CD4-positive, alpha-beta T cell treated with Interleukin-17A for 4 hours (primary cell): ENCODE data around the gene WIZ.
"Not testable (repeated sequence)": the region's sequence is repeated elsewhere in the genome, so short reads cannot be mapped to it uniquely, and the experiment has no call there.

Experiments
- DNase-seq: peaks from one replicate; pipeline ENCODE4 v3.0.0-alpha.2; 2020; ENCODE audit warnings: mixed read lengths

The WIZ gene

GRCh38 chr19:15403151-15403531 is 46.6 kb downstream of the WIZ start:
- no peak for DNase-seq

GRCh38 chr19:15402411-15403150 is 47.2 kb downstream of the WIZ start:
- no peak for DNase-seq

- DNase-seq: no peak
Measured at GRCh38 chr19:15401397-15401710, 48.4 kb downstream of the WIZ start.

- DNase-seq: no peak
Measured at GRCh38 chr19:15400521-15401396, 49.0 kb downstream of the WIZ start.

- no peak for DNase-seq
Measured at GRCh38 chr19:15399635-15400034, 50.1 kb downstream of the WIZ start.

GRCh38 chr19:15399234-15399515 is 50.6 kb downstream of the WIZ start:
- no peak for DNase-seq

- no peak for DNase-seq
Measured at GRCh38 chr19:15398501-15399233, 51.1 kb downstream of the WIZ start.

GRCh38 chr19:15397782-15398181 is 52.0 kb downstream of the WIZ start:
- DNase-seq: no peak

- DNase-seq: no peak
Measured at GRCh38 chr19:15397236-15397635, 52.5 kb downstream of the WIZ start.

- DNase-seq: no peak
Measured at GRCh38 chr19:15396436-15396835, 53.3 kb downstream of the WIZ start.

- DNase-seq: not testable (repeated sequence)
Measured at GRCh38 chr19:15395251-15395650, 54.5 kb downstream of the WIZ start.

GRCh38 chr19:15394426-15394825 is 55.3 kb downstream of the WIZ start:
- no peak for DNase-seq

- no peak for DNase-seq
Measured at GRCh38 chr19:15393963-15394362, 55.8 kb downstream of the WIZ start.

GRCh38 chr19:15390814-15391213 is 58.9 kb downstream of the WIZ start:
- DNase-seq: no peak

GRCh38 chr19:15381864-15382263 is 67.9 kb downstream of the WIZ start:
- no peak for DNase-seq

GRCh38 chr19:15381429-15381828 is 68.3 kb downstream of the WIZ start:
- no peak for DNase-seq

GRCh38 chr19:15379999-15380647 is 69.6 kb downstream of the WIZ start:
- DNase-seq: no peak

GRCh38 chr19:15379083-15379998 is 70.4 kb downstream of the WIZ start, which contains the start of gene AKAP8:
AKAP8 (minus strand) TSS chr19:15379787; CDS start chr19:15379731, 56 bp downstream.
- DNase-seq: peak; percentile 98

GRCh38 chr19:15378534-15379082 is 71.1 kb downstream of the WIZ start:
- peak; percentile 62 for DNase-seq

- no peak for DNase-seq
Measured at GRCh38 chr19:15374796-15375440, 74.8 kb downstream of the WIZ start.

- DNase-seq: no peak
Measured at GRCh38 chr19:15374105-15374651, 75.6 kb downstream of the WIZ start.
